IMR-90 (cell line): ENCODE data around the gene MAP7. TPM values are rescaled to one million over a fixed set of nuclear protein-coding genes. Genes with fewer than 3 reads are reported as not detected.

Source experiments
- ATAC-seq: fragments of 200-7000 bp; cut with Tn5 transposase; 2 replicates; pipeline ENCODE4 v1.9.1; 2020; ENCODE audit warnings: low read depth, mild to moderate bottlenecking, moderate library complexity
- BruUV-seq: library from RNA; stranded (reverse); fragments of 400-500 nt; replicated peaks from 2 replicates; lab custom pipeline; 2021; lab: Mats Ljungman, UMichigan
- CTCF ChIA-PET: fragments of 300-600 bp; formaldehyde crosslinking; extraction: SDS; loops from one replicate; lab custom pipeline; 2021; ENCODE audit warnings: antibody characterized with exemption; lab: Yijun Ruan, JAX
- POLR2A ChIA-PET: fragments of 300-600 bp; sonication (Branson Sonifier 250); formaldehyde crosslinking; loops from one replicate; lab custom pipeline; 2022; ENCODE audit warnings: antibody characterized with exemption; ENCODE audit not compliant: unreplicated experiment; lab: Charles Lee
- DNase-seq: peaks from one replicate; pipeline ENCODE4 v3.0.0; 2013
- H2AFZ ChIP-seq: replicated peaks from 2 replicates; pipeline ENCODE3; 2013; ENCODE audit warnings: low read length, mild to moderate bottlenecking; ENCODE audit not compliant: poor library complexity
- H2AK5ac ChIP-seq: 2 replicates; pipeline ENCODE4 v1.6.1; 2013; ENCODE audit warnings: low read depth, low read length, inconsistent platforms
- H2AK9ac ChIP-seq: replicated peaks from 2 replicates; pipeline ENCODE3; 2013; ENCODE audit warnings: mild to moderate bottlenecking, low read depth, low read length, moderate library complexity; ENCODE audit not compliant: poor library complexity
- H2BK120ac ChIP-seq: 2 replicates; pipeline ENCODE4 v1.6.1; 2013; ENCODE audit warnings: low read depth, low read length, inconsistent platforms
- H2BK15ac ChIP-seq: 3 replicates; pipeline ENCODE4 v1.6.1; 2013; ENCODE audit warnings: low read depth, low read length, inconsistent platforms
- H2BK20ac ChIP-seq: 2 replicates; pipeline ENCODE4 v1.6.1; 2013; ENCODE audit warnings: low read depth, mild to moderate bottlenecking, inconsistent platforms, low read length, moderate library complexity
- H2BK5ac ChIP-seq: 2 replicates; pipeline ENCODE4 v1.6.1; 2013; ENCODE audit warnings: mild to moderate bottlenecking, low read depth, low read length, inconsistent platforms; ENCODE audit not compliant: poor library complexity, severe bottlenecking
- H3K14ac ChIP-seq: replicated peaks from 2 replicates; pipeline ENCODE4 v1.6.1; 2013; ENCODE audit warnings: low read depth, low read length, inconsistent platforms
- H3K18ac ChIP-seq: 2 replicates; pipeline ENCODE4 v1.6.1; 2013; ENCODE audit warnings: low read depth, low read length, control low read depth
- H3K23ac ChIP-seq: 2 replicates; pipeline ENCODE4 v1.6.1; 2013; ENCODE audit warnings: low read depth, low read length, inconsistent platforms
- H3K27ac ChIP-seq: 2 replicates; pipeline ENCODE4 v1.5.1; 2013; ENCODE audit warnings: mild to moderate bottlenecking, control low read depth, low read length; ENCODE audit not compliant: insufficient read depth
- H3K27me3 ChIP-seq: 2 replicates; pipeline ENCODE4 v1.6.1; 2013; ENCODE audit warnings: low read length; ENCODE audit not compliant: control insufficient read depth, insufficient read depth
- H3K36me3 ChIP-seq: 2 replicates; pipeline ENCODE4 v1.6.1; 2013; ENCODE audit warnings: low read length, mixed read lengths; ENCODE audit not compliant: control insufficient read depth, insufficient read depth
- H3K4ac ChIP-seq: 2 replicates; pipeline ENCODE4 v1.6.1; 2013; ENCODE audit warnings: low read depth, low read length, inconsistent platforms
- H3K4me1 ChIP-seq: 2 replicates; pipeline ENCODE4 v1.6.1; 2013; ENCODE audit warnings: low read length, mixed read lengths; ENCODE audit not compliant: control insufficient read depth, insufficient read depth
- H3K4me2 ChIP-seq: 2 replicates; pipeline ENCODE4 v1.6.1; 2013; ENCODE audit warnings: low read depth, mild to moderate bottlenecking, control low read depth, low read length, moderate library complexity
- H3K4me3 ChIP-seq: 2 replicates; pipeline ENCODE4 v1.5.1; 2013; ENCODE audit warnings: low read depth, mild to moderate bottlenecking, control low read depth, low read length, moderate library complexity; ENCODE audit not compliant: insufficient read depth
- H3K56ac ChIP-seq: 2 replicates; pipeline ENCODE4 v1.6.1; 2013; ENCODE audit warnings: low read length, inconsistent platforms; ENCODE audit not compliant: insufficient read depth; ENCODE audit errors: extremely low read depth
- H3K79me1 ChIP-seq, 2 experiments: 2 replicates each; pipeline ENCODE4 v1.6.1; 2013; ENCODE audit warnings: low read length in 2 of 2, inconsistent platforms in 1 of 2, low read depth in 1 of 2
- H3K9ac ChIP-seq: 2 replicates; pipeline ENCODE4 v1.6.1; 2013; ENCODE audit warnings: low read depth, low read length, control low read depth
- H3K9me1 ChIP-seq: 2 replicates; pipeline ENCODE4 v1.6.1; 2013; ENCODE audit warnings: low read length, inconsistent platforms; ENCODE audit not compliant: insufficient read depth
- H3K9me3 ChIP-seq: 2 replicates; pipeline ENCODE4 v1.6.1; 2013; ENCODE audit warnings: low read length; ENCODE audit not compliant: control insufficient read depth, insufficient read depth
- H4K20me1 ChIP-seq: 2 replicates; pipeline ENCODE4 v1.6.1; 2013; ENCODE audit warnings: low read length, inconsistent platforms; ENCODE audit not compliant: insufficient read depth
- H4K5ac ChIP-seq: 2 replicates; pipeline ENCODE4 v1.6.1; 2013; ENCODE audit warnings: mild to moderate bottlenecking, low read depth, low read length, control low read depth
- H4K8ac ChIP-seq, 2 experiments: 2 replicates each; pipeline ENCODE4 v1.6.1; 2013; ENCODE audit warnings: low read depth in 2 of 2, low read length in 2 of 2, control low read depth in 1 of 2, inconsistent platforms in 1 of 2
- H4K91ac ChIP-seq: 2 replicates; pipeline ENCODE4 v1.6.1; 2013; ENCODE audit warnings: low read depth, low read length, inconsistent platforms; ENCODE audit not compliant: insufficient read depth
- BHLHE40 ChIP-seq: fragments of 150-350 bp; IDR thresholded peaks from 2 replicates; pipeline ENCODE4 v1.6.1; 2016; ENCODE audit warnings: mild to moderate bottlenecking, low read depth, low read length
- CEBPB ChIP-seq: IDR thresholded peaks from 2 replicates; pipeline ENCODE4 v1.6.1; 2012; ENCODE audit warnings: low read depth, low read length, improper control_type of control experiment
- CHD1 ChIP-seq: IDR thresholded peaks from 2 replicates; pipeline ENCODE4 v1.6.1; 2012; ENCODE audit warnings: low read depth, low read length, improper control_type of control experiment
- MAFK ChIP-seq: IDR thresholded peaks from 2 replicates; pipeline ENCODE4 v1.6.1; 2012; ENCODE audit warnings: low read depth, low read length, improper control_type of control experiment
- MXI1 ChIP-seq: IDR thresholded peaks from 2 replicates; pipeline ENCODE4 v1.6.1; 2012; ENCODE audit warnings: low read depth, mild to moderate bottlenecking, low read length, moderate library complexity, borderline replicate concordance
- WGBS, 2 experiments: methylation state at CpG; one replicate each; pipeline versions ENCODE4 v1.1.5 to v1.1.7; 2013; ENCODE audit warnings: missing lambda C conversion rate in 2 of 2; ENCODE audit not compliant: insufficient read length in 1 of 2; ENCODE audit errors: extremely low coverage in 2 of 2; 5-methylcytosine and 5-hydroxymethylcytosine counted together
- dilution Hi-C: fragments of 300-500 bp; cut with HindIII; formaldehyde crosslinking; loops from one replicate; pipeline ENCODE4 v1.14.3; 2018; ENCODE audit warnings: low sequenced_read_pairs; ENCODE audit not compliant: unreplicated experiment
- in situ Hi-C: fragments of 300-500 bp; cut with MboI; formaldehyde crosslinking; loops from 3 replicates; pipeline ENCODE4 v1.14.3; 2019; ENCODE audit warnings: low sequenced_read_pairs, inconsistent platforms, mixed read lengths
- intact Hi-C: fragments of 100-400 bp; cut with micrococcal nuclease; formaldehyde crosslinking; loops from 2 replicates; pipeline ENCODE4 v1.10.0; 2022
- polyA plus RNA-seq, 3 experiments: library from polyadenylated mRNA; depleted of rRNA; stranded (reverse); fragments of >200 nt; gene quantifications; 2 replicates each; pipeline ENCODE4 v1.2.3, GENCODE V29; 2012; ENCODE audit warnings: low replicate concordance in 1 of 3
- total RNA-seq: library from RNA; depleted of rRNA; stranded (reverse); fragments of >200 nt; gene quantifications from 2 replicates; pipeline ENCODE4 v1.2.3, GENCODE V29; 2012

Gene MAP7
- total and polyA plus RNA-seq, 2 of the 4 experiments (the other 2 are of a cell fraction) = 0.19 to 0.36 TPM

- H2BK5ac ChIP-seq = no peak overlapping the region
- H3K14ac ChIP-seq = no peak overlapping the region
- no peaks in the 10 kb centered on the region for H3K9me3 ChIP-seq
- no peak overlapping the region for H3K23ac ChIP-seq
- dilution Hi-C loops = no loop called here
- H4K5ac ChIP-seq = no peak overlapping the region
- intact Hi-C loops = loop anchor here (10.0 kb wide), 1 partner anchor 447 kb away; the partner anchor contains the start of gene MAP3K5
- H3K4me1 ChIP-seq = no peaks in the 10 kb centered on the region; the same call in 1 of the 2 replicates
- peaks cover 4% of the 10 kb centered on the region; the same call in 1 of the 2 replicates for H3K27me3 ChIP-seq
- no peaks in the 10 kb centered on the region for H3K79me1 ChIP-seq
- no peak overlapping the region for H3K4me3 ChIP-seq
- H4K8ac ChIP-seq = no peak overlapping the region
- ChIA-PET POLR2A (no interaction called here), CTCF (no interaction called here)
- H3K9ac ChIP-seq = no peak overlapping the region
- H3K36me3 ChIP-seq = no peaks in the 10 kb centered on the region
- no TSS peak for BruUV-seq
- no peaks in the 10 kb centered on the region; the same call in 1 of the 2 replicates for H3K9me1 ChIP-seq
- H2BK20ac ChIP-seq = no peak overlapping the region
- no peak overlapping the region for H2AK9ac ChIP-seq
- H3K27ac ChIP-seq = no peak overlapping the region
- no CpG with 5 or more reads among the region's 2 CpGs for WGBS, 2 experiments
- H4K20me1 ChIP-seq = no peaks in the 10 kb centered on the region
- H3K18ac ChIP-seq = no peak overlapping the region
- no peak overlapping the region for H4K91ac ChIP-seq
- DNase-seq = no peak
- no peak overlapping the region for H3K56ac ChIP-seq
- no peak for ATAC-seq
- no peak overlapping the region for H2AK5ac ChIP-seq
- TF ChIP-seq MAFK (no peak), BHLHE40 (no peak), CEBPB (no peak), MXI1 (no peak), CHD1 (no peak)
- no peak overlapping the region for H2BK15ac ChIP-seq
- no peak overlapping the region for H2BK120ac ChIP-seq
- in situ Hi-C loops = no loop called here
- no peak overlapping the region for H3K4me2 ChIP-seq
- no peak overlapping the region for H3K4ac ChIP-seq
- no peak overlapping the region for H2AFZ ChIP-seq
These were observed 202.4 kb downstream of the MAP7 start for GRCh38 chr6:136347847-136348246.
